M059J (cell line): ENCODE measurements around the gene ZNF195. TPM values are rescaled to one million over a fixed set of nuclear protein-coding genes. Genes with fewer than 3 reads are reported as not detected.
"Not testable (repeated sequence)": the region's sequence is repeated elsewhere in the genome, so short reads cannot be mapped to it uniquely, and the experiment has no call there.

ENCODE experiments used
- DNase-seq: peaks from one replicate; pipeline ENCODE4 v3.0.0-alpha.2; 2012; ENCODE audit warnings: low read depth
- total RNA-seq: library from RNA; depleted of rRNA; stranded (reverse); fragments of >200 nt; shearing (Covaris generic); gene quantifications from 2 replicates; pipeline ENCODE4 v1.2.3, GENCODE V29; 2014

Gene ZNF195
- total RNA-seq, 1 experiment from 2014 or later = 16.5 TPM

- DNase-seq = not testable (repeated sequence)
Observed at GRCh38 chr11:3402181-3402860, 23.4 kb upstream of the ZNF195 start.

DNA sequence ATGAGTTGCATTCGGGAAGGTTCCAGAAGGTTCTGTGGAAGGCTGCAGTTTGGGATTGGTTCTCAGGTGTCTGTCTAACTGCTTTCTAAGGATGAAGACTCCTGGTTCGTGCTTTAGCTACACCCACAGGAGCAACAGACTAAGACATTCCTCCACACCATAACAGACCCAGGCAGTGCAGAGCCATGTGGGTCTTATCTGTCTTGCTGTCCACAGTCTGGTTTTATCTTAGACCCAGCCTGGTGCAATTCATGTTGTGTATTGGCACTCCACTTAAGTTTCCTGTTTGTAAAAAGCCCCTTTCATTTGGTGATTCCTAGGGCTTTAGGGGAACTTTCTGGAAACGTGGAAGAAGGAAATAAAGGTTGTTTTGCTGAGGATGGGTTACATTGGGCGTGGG is 22.1 kb upstream of the ZNF195 start:
- DNase-seq = not testable (repeated sequence)

GRCh38 chr11:3398509-3398908 is 19.6 kb upstream of the ZNF195 start:
- not testable (repeated sequence) for DNase-seq

DNA sequence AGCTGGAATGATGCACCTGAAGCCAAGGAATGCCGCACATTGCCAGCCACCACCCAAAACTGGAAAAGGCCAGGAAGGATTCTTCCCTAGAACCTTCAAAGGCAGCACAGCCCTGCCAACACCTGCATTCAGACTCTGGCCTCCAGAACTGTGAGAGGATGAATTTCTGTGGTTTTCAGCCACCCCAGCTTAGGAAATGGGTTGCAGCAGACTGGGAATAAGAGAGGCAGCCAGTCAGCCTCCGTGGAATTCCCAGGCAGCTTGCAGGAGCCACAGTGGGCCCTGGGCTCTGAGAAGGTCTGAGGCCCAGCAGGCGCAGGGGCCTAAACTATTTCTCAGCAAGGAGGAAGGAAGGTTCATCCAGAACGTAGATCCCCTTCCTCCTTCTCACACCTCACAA is 19.2 kb upstream of the ZNF195 start:
- not testable (repeated sequence) for DNase-seq

- not testable (repeated sequence) for DNase-seq
Observed at GRCh38 chr11:3397210-3397609, 18.3 kb upstream of the ZNF195 start.

DNA sequence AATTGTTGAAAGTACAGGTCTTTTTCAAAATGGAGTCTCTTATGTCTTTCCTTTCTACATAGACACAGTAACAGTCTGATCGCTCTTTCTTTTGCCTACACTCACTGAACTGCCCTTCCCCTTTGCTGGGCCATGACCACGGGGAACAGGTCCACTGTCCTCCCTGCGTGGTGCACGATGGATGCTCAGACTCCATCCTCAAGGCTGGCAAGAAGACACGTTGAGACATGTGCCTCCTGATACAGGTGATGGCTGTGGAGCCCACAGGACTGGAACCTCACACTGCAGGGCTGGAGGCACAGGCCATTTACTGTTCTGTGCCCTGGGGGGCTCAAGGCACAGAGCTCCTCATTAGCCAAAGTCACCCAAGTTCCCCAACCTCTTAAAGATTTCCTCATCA is 16.5 kb upstream of the ZNF195 start:
- not testable (repeated sequence) for DNase-seq

- DNase-seq = not testable (repeated sequence)
Observed at GRCh38 chr11:3394956-3395355, 16.0 kb upstream of the ZNF195 start.

DNA sequence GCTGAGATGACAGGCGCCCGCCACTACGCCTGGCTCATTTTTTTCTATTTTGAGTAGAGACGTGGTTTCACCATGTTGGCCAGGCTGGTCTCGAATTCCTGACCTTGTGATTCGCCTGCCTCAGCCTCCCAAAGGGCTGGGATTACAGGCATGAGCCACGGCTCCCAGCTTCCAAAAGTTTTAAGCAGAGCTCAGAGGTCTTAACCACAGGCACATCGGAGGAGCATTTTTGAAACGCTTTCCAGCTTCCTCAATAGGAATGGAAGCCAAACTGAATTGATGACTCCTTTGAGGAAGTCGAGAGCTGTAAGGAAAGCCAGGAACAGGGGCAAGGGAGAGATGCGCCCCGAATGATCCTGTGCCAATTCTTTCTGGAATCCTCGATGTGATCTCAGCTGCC is 14.5 kb upstream of the ZNF195 start:
- not testable (repeated sequence) for DNase-seq

GRCh38 chr11:3382613-3383285 is 3.8 kb upstream of the ZNF195 start:
- DNase-seq = no peak

DNA sequence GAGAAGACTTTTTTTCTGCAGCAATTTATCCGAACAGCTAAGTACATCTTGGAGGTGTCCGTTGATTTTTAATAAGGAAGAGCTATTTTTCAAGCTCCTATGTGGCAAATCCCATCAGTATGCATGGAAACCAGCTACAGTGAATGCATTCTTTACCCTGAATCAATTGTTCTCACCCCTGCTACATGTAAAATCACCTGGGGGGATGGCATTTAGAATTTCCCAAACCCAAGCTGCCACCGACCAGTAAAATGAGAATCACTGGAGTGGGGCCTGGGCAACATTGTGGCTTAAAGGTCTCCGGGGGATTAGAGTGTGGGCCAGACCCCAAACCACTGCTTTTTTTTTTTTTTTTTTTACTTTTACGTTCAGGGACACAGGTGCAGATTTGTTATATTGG is 2.8 kb upstream of the ZNF195 start:
- no peak for DNase-seq

DNA sequence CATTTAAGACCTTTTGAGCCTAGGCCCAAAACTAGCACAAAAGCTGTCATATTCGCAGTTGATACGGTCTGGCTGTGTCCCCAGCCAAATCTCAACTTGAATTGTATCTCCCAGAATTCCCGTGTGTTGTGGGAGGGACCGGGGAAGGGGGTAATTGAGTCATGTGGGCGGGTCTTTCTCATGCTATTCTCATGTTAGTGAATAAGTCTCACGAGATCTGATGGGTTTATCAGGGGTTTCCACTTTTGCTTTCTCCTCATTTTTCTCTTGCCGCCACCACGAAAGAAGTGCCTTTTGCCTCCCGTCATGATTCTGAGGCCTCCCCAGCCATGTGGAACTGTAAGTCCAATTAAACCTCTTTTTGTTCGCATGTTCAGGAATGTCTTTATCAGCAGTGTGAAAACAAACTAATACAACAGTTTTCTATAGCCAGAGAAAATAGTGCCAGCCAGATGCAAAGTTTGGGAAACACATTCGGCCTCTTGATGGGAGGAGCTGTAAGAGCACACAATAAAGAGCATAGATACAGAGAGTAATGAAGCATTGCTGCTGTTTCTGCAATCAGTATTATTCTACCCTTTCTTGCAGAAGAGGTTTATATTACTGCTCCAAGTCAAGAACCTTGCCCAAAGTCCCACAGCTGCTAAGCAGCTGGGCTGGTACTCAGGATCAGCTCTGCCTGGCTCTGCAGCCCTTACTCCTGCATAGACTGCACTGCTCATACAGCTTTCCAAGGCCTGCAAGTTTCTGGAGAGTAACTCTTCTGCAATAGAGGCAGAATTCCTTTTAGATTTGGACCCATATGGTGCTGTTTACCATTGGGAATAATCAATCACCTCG is 2.0 kb upstream of the ZNF195 start:
- DNase-seq = no peak

DNA sequence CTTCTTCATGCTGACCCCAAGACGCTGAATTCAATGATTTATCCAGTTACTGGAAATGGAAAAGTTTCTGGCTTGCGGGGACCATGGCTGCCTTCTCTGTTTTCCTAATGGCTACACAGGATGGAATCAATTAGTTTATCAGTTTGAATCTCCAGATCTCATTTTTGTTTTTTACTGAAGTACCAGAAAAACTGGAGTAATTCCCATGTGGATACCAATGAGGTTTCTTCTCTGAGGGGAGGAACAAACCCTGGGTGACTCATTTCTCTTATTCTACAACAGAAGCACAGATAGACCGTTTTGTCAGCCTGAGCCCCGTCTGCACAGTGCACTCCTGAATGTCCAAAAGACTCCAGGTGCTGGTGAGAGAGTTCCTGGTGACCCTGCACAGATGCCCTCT is 3.4 kb downstream of the ZNF195 start:
- DNase-seq = no peak

GRCh38 chr11:3370311-3370870 is 8.6 kb downstream of the ZNF195 start:
- no peak for DNase-seq

GRCh38 chr11:3369366-3369765 is 9.6 kb downstream of the ZNF195 start:
- DNase-seq = no peak

DNA sequence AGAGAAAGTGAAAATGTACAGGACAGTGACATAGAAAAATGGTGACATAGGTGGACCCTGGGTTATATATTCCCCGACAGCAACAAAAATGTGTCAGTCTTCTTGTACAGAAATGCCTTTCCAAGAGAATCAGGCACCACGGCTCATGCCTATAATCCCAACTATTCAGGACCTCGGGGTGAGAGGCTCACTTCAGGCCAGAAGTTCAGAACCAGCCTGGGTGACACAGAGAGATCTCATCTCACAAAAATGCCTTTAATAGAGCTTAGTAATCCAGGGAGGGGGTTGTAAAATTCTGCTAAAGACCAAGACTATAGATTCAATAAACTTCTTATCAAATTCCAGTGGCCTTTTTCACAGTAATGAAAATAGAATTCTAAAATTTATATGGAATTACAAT is 10.7 kb downstream of the ZNF195 start:
- DNase-seq = peak; percentile 10

- no peak for DNase-seq
Observed at GRCh38 chr11:3367221-3367620, 11.7 kb downstream of the ZNF195 start.

- DNase-seq = peak; percentile 6
Observed at GRCh38 chr11:3359092-3359824, 19.7 kb downstream of the ZNF195 start.

DNA sequence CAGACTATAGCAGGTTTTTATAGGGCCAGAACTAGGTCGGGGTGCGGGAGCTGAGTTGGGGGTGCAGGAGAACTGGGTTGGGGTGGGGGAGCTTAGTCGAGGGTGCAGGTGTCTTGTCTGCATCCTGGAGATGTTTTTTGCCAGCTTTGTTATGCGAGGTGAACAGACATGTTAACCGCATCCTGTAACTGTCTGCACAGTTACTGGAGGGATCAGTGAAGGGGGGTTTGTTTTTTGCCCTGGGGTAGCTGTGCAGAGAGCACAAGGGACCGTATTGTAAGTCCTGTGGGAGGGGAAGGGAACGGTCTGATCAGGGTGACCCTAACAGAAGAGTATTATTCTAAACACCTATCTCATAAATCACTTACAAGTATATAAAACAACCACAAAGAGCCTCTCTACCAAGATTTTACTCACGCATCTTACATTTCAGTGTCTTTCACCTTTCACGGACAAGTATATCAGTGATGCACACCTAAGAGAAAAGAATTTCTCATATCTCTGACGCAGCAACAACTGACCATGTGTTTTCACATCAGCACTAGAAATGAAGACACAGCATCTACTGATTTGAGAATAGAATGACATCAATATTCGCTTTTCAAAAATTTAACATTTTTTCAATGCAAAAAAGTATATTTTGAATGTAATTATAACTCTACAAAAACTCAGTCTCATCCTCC is 20.8 kb downstream of the ZNF195 start:
- DNase-seq = no peak

GRCh38 chr11:3357302-3357701 is 21.6 kb downstream of the ZNF195 start:
- no peak for DNase-seq

DNA sequence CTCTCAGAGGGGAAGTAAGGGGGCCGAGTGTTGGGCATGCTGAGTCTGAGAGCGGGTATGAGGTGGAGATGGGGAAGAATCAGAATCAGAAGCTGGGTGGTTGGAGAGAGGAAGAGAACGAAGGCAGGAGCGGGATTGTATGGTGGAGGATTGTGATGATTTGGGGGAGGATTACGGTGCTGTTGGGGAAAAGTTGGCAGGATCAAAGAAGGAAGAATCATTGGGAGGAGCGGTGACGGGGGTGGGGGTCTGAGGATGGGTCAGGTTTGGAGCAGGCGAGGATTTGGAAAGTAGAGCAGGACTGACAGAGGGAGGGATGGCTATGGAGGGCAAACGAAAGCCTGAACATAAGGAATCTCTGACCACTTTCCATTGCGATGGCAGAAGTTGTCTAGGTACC is 22.1 kb downstream of the ZNF195 start:
- DNase-seq = no peak

GRCh38 chr11:3353066-3353465 is 25.9 kb downstream of the ZNF195 start:
- DNase-seq = no peak
